SK-N-SH (cell line): ENCODE data around the gene NWD2. TPM values are rescaled to one million over a fixed set of nuclear protein-coding genes. Genes with fewer than 3 reads are reported as not detected.

Experiments used
- CTCF ChIA-PET: fragments of 300-600, 350-600 bp; formaldehyde crosslinking; extraction: SDS; loops from one replicate; lab custom pipeline; 2021; lab: Yijun Ruan, JAX
- POLR2A ChIA-PET: fragments of 350-600 bp; sonication (Branson Sonifier 250); formaldehyde crosslinking; extraction: SDS; loops from one replicate; lab custom pipeline; 2020; ENCODE audit warnings: antibody characterized with exemption, inconsistent platforms; lab: Yijun Ruan, JAX
- DNase-seq: peaks from one replicate; pipeline ENCODE4 v3.0.0; 2012
- H2AFZ ChIP-seq: fragments of 200-600 bp; sonication (generic); 2 replicates; pipeline ENCODE4 v1.8.1; 2016; ENCODE audit warnings: antibody characterized with exemption, mild to moderate bottlenecking, low read depth
- H3F3A ChIP-seq: fragments of 200-600 bp; sonication (generic); replicated peaks from 2 replicates; pipeline ENCODE3; 2016; ENCODE audit warnings: antibody characterized with exemption, mild to moderate bottlenecking; ENCODE audit not compliant: insufficient read depth
- H3K27ac ChIP-seq, 2 experiments: fragments of 200-500 bp in 1 of 2; fragments of 200-600 bp in 1 of 2; sonication (Bioruptor generic) in 1 of 2; sonication (generic), shearing (Covaris generic) in 1 of 2; 2 replicates each; pipeline versions ENCODE4 v1.5.1 to v1.6.1; 2014 to 2016; ENCODE audit warnings: low read depth in 2 of 2, inconsistent platforms in 1 of 2, low read length in 1 of 2, mild to moderate bottlenecking in 1 of 2, mixed read lengths in 1 of 2
- H3K27me3 ChIP-seq: fragments of 200-600 bp; sonication (generic), shearing (Covaris generic); 2 replicates; pipeline ENCODE4 v1.6.1; 2016; ENCODE audit warnings: mixed run types; ENCODE audit not compliant: insufficient read depth
- H3K36me3 ChIP-seq, 2 experiments: fragments of 200-500 bp in 1 of 2; fragments of 200-600 bp in 1 of 2; sonication (Bioruptor generic) in 1 of 2; sonication (generic) in 1 of 2; replicated peaks in 1 of 2; 2 replicates each; pipeline versions ENCODE3 to v1.5.1; 2014 to 2016; ENCODE audit warnings: low read length in 1 of 2, mild to moderate bottlenecking in 1 of 2; ENCODE audit not compliant: insufficient read depth in 2 of 2, control insufficient read depth in 1 of 2
- H3K4me1 ChIP-seq, 2 experiments: fragments of 200-500 bp in 1 of 2; fragments of 200-600 bp in 1 of 2; sonication (Bioruptor generic) in 1 of 2; sonication (generic), shearing (Covaris generic) in 1 of 2; 2 replicates each; pipeline versions ENCODE4 v1.5.1 to v1.6.1; 2014 to 2016; ENCODE audit warnings: low read depth in 1 of 2, low read length in 1 of 2, mixed run types in 1 of 2; ENCODE audit not compliant: insufficient read depth in 2 of 2, control insufficient read depth in 1 of 2
- H3K4me2 ChIP-seq: fragments of 200-600 bp; sonication (generic), shearing (Covaris generic); 2 replicates; pipeline ENCODE4 v1.6.1; 2017; ENCODE audit warnings: mixed run types
- H3K4me3 ChIP-seq, 2 experiments: fragments of 200-500 bp in 1 of 2; fragments of 200-600 bp in 1 of 2; sonication (Bioruptor generic) in 1 of 2; sonication (generic), shearing (Covaris generic) in 1 of 2; 2 replicates each; pipeline versions ENCODE4 v1.5.1 to v1.8.1; 2014 to 2016; ENCODE audit warnings: low read depth in 2 of 2, inconsistent platforms in 1 of 2, low read length in 1 of 2, mild to moderate bottlenecking in 1 of 2, mixed read lengths in 1 of 2, moderate library complexity in 1 of 2
- H3K79me2 ChIP-seq: fragments of 200-600 bp; sonication (generic); 2 replicates; pipeline ENCODE4 v1.8.1; 2017; ENCODE audit warnings: mild to moderate bottlenecking; ENCODE audit not compliant: insufficient read depth
- H3K9ac ChIP-seq: fragments of 200-600 bp; sonication (generic); 2 replicates; pipeline ENCODE4 v1.6.1; 2017; ENCODE audit warnings: mixed run types
- H3K9me2 ChIP-seq: fragments of 200-600 bp; sonication (generic); 2 replicates; pipeline ENCODE4 v1.6.1; 2017; ENCODE audit warnings: mixed run types
- H3K9me3 ChIP-seq: fragments of 200-600 bp; sonication (generic); 2 replicates; pipeline ENCODE4 v1.6.1; 2017; ENCODE audit warnings: mixed run types, mild to moderate bottlenecking, moderate library complexity
- H4K20me1 ChIP-seq: fragments of 200-600 bp; sonication (generic); 2 replicates; pipeline ENCODE4 v1.6.1; 2017; ENCODE audit warnings: mild to moderate bottlenecking, mixed run types; ENCODE audit not compliant: insufficient read depth
- EP300 ChIP-seq, 2 experiments: IDR thresholded peaks; 2 replicates each; pipeline versions ENCODE4 v1.4.0 to v1.6.1; 2012; ENCODE audit warnings: borderline replicate concordance in 1 of 2, low read depth in 1 of 2, low read length in 1 of 2
- EZH2phosphoT487 ChIP-seq: fragments of 200-600 bp; sonication (generic); IDR thresholded peaks from 2 replicates; pipeline ENCODE4 v1.6.1; 2017; ENCODE audit warnings: low read depth, mixed run types, mild to moderate bottlenecking, antibody characterized with exemption, moderate library complexity, borderline replicate concordance
- FOSL2 ChIP-seq: IDR thresholded peaks from 2 replicates; pipeline ENCODE4 v1.4.0; 2012; ENCODE audit warnings: low read depth, mild to moderate bottlenecking, moderate library complexity, borderline replicate concordance
- GATA2 ChIP-seq: sonication (generic); formaldehyde crosslinking; IDR thresholded peaks from 2 replicates; pipeline ENCODE4 v1.5.0; 2020; ENCODE audit warnings: mild to moderate bottlenecking, missing genetic modification reagents
- IRF3 ChIP-seq: fragments of 150-350 bp; IDR thresholded peaks from 2 replicates; pipeline ENCODE4 v1.6.1; 2016; ENCODE audit warnings: mild to moderate bottlenecking, low read depth, low read length
- MEF2A ChIP-seq: IDR thresholded peaks from 2 replicates; pipeline ENCODE4 v1.4.0; 2012; ENCODE audit warnings: low read depth, borderline replicate concordance
- MXI1 ChIP-seq: IDR thresholded peaks from 2 replicates; pipeline ENCODE4 v1.6.1; 2012; ENCODE audit warnings: mild to moderate bottlenecking, low read depth, low read length, improper control_type of control experiment
- NRF1 ChIP-seq: IDR thresholded peaks from 2 replicates; pipeline ENCODE4 v1.6.1; 2012; ENCODE audit warnings: low read depth, mild to moderate bottlenecking, low read length
- PBX3 ChIP-seq: IDR thresholded peaks from 2 replicates; pipeline ENCODE4; 2012
- POLR2AphosphoS5 ChIP-seq: IDR thresholded peaks from 2 replicates; pipeline ENCODE4 v1.6.1; 2012; ENCODE audit warnings: low read depth, low read length
- RAD21 ChIP-seq: IDR thresholded peaks from 2 replicates; pipeline ENCODE4 v1.6.1; 2012; ENCODE audit warnings: mild to moderate bottlenecking, low read length
- RCOR1 ChIP-seq: fragments of 150-350 bp; IDR thresholded peaks from 2 replicates; pipeline ENCODE4 v1.6.1; 2017; ENCODE audit warnings: antibody characterized with exemption, low read length
- SIN3A ChIP-seq: IDR thresholded peaks from 2 replicates; pipeline ENCODE4 v1.6.1; 2012; ENCODE audit warnings: low read depth, mild to moderate bottlenecking, low read length, moderate library complexity, borderline replicate concordance
- SMC3 ChIP-seq: IDR thresholded peaks from 2 replicates; pipeline ENCODE4 v1.6.1; 2012; ENCODE audit warnings: low read depth, low read length, improper control_type of control experiment
- TAF1 ChIP-seq: IDR thresholded peaks from 2 replicates; pipeline ENCODE4 v1.6.1; 2012; ENCODE audit warnings: low read depth, mild to moderate bottlenecking, low read length, moderate library complexity, borderline replicate concordance
- USF2 ChIP-seq: fragments of 150-350 bp; IDR thresholded peaks from 2 replicates; pipeline ENCODE4 v1.6.1; 2017; ENCODE audit warnings: antibody characterized with exemption, low read length, low read depth, borderline replicate concordance
- YY1 ChIP-seq: IDR thresholded peaks from 2 replicates; pipeline ENCODE4 v1.4.0; 2012; ENCODE audit warnings: low read depth, mild to moderate bottlenecking
- ZBTB33 ChIP-seq: IDR thresholded peaks from 2 replicates; pipeline ENCODE4 v1.4.0; 2012; ENCODE audit warnings: low read depth, borderline replicate concordance
- WGBS: methylation state at CpG from one replicate; pipeline ENCODE4 v1.1.6; 2017; ENCODE audit warnings: low lambda C conversion rate; 5-methylcytosine and 5-hydroxymethylcytosine counted together
- polyA plus RNA-seq, 3 experiments: library from polyadenylated mRNA; depleted of rRNA; stranded (reverse); fragments of >200 nt; gene quantifications; 2 replicates each; pipeline ENCODE4 v1.2.3, GENCODE V29; 2012

Gene NWD2
- polyA plus RNA-seq, 1 of the 3 experiments (the other 2 are of a cell fraction) = not detected

- POLR2A ChIA-PET = no interaction called here
- no peaks in the 10 kb centered on the region for H3K36me3 ChIP-seq
- H3K4me3 ChIP-seq = no peak overlapping the region
- H3K9ac ChIP-seq = no peak overlapping the region
- no peaks in the 10 kb centered on the region for H3K79me2 ChIP-seq
- H2AFZ ChIP-seq = no peak overlapping the region
- H3K9me3 ChIP-seq = no peaks in the 10 kb centered on the region
- no peak for DNase-seq
- no peak for TF ChIP-seq TAF1
- TF ChIP-seq POLR2AphosphoS5 = no peak
- no peak for TF ChIP-seq YY1
- TF ChIP-seq GATA2 (CRISPR knock-in tag) = no peak
- TF ChIP-seq EZH2phosphoT487 = no peak
- TF ChIP-seq PBX3 = no peak
- no peak for TF ChIP-seq USF2
- no peaks in the 10 kb centered on the region for H3K9me2 ChIP-seq
- H4K20me1 ChIP-seq = no peaks in the 10 kb centered on the region
- CTCF ChIA-PET = no interaction called here
- WGBS = 0% methylated on average over 1 of the region's 1 CpG
- H3F3A ChIP-seq = no peaks in the 10 kb centered on the region
- H3K27ac ChIP-seq = no peak overlapping the region
- no peak overlapping the region for H3K4me2 ChIP-seq
- H3K4me1 ChIP-seq = no peaks in the 10 kb centered on the region
- H3K27me3 ChIP-seq = no peaks in the 10 kb centered on the region
Observed at GRCh38 chr4:37326852-37327251, 82.3 kb downstream of the NWD2 start.

- POLR2A ChIA-PET = no interaction called here
- Histone ChIP-seq H3K27ac (no peak overlapping the region), H3K4me2 (no peak overlapping the region), H3K9ac (no peak overlapping the region), H3F3A (no peaks in the 10 kb centered on the region), H3K9me3 (no peaks in the 10 kb centered on the region), H3K9me2 (no peaks in the 10 kb centered on the region)
- TF ChIP-seq NRF1 (no peak), MEF2A (no peak), MXI1 (no peak), EP300 (IDR thresholded peaks at IDR 0.05; ENCODE audit: borderline replicate concordance in 1 of 2, low read depth in 1 of 2, low read length in 1 of 2) (no peak), RAD21 (no peak), ZBTB33 (no peak), RCOR1 (no peak), EZH2phosphoT487 (no peak), FOSL2 (no peak), SMC3 (no peak), SIN3A (no peak), GATA2 (CRISPR knock-in tag) (no peak), YY1 (no peak), IRF3 (no peak)
- TF ChIP-seq, all 33 proteins: peak for 0
- CTCF ChIA-PET = no interaction called here
- Histone ChIP-seq H3K4me3 (no peak overlapping the region), H3K79me2 (no peaks in the 10 kb centered on the region), H2AFZ (no peak overlapping the region), H3K36me3 (no peaks in the 10 kb centered on the region), H3K4me1 (no peaks in the 10 kb centered on the region), H4K20me1 (no peaks in the 10 kb centered on the region), H3K27me3 (no peaks in the 10 kb centered on the region)
- DNase-seq = no peak
Observed at GRCh38 chr4:37338972-37339371, 94.4 kb downstream of the NWD2 start.
